ENCODE data around the gene BUD31.

BUD31 gene

DNA sequence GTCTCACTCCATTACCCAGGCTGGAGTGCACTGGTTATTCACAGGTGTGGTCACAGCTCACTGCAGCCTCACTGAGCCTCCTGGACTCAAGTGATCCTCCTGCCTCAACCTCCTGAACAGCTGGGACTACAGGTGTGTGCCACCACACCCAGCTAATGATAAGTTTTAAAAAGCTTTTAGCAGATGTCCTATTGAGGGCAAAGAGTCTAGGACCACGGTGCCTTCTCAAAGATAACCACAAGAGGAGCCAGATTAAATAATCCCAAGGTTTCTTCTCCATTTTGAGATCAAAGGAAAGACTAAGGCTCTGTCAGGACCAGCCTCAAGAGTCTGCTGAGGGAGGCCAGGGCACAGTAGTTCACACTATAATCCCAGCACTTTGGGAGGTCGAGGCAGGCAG, 52.5 kb downstream of the BUD31 start:
- in situ Hi-C loops (cut with HindIII; ENCODE audit: low sequenced_read_pairs): no loop called here
- TF ChIP-seq, protein P1, sequence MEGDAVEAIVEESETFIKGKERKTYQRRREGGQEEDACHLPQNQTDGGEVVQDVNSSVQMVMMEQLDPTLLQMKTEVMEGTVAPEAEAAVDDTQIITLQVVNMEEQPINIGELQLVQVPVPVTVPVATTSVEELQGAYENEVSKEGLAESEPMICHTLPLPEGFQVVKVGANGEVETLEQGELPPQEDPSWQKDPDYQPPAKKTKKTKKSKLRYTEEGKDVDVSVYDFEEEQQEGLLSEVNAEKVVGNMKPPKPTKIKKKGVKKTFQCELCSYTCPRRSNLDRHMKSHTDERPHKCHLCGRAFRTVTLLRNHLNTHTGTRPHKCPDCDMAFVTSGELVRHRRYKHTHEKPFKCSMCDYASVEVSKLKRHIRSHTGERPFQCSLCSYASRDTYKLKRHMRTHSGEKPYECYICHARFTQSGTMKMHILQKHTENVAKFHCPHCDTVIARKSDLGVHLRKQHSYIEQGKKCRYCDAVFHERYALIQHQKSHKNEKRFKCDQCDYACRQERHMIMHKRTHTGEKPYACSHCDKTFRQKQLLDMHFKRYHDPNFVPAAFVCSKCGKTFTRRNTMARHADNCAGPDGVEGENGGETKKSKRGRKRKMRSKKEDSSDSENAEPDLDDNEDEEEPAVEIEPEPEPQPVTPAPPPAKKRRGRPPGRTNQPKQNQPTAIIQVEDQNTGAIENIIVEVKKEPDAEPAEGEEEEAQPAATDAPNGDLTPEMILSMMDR (IDR thresholded peaks at IDR 0.05; ENCODE audit: low read depth, low read length, missing control alignments): no peak
- H3K4me3 ChIP-seq (ENCODE audit: low read depth, low read length): no peak overlapping the region
- no peak for DNase-seq (ENCODE audit: low read depth)

DNA sequence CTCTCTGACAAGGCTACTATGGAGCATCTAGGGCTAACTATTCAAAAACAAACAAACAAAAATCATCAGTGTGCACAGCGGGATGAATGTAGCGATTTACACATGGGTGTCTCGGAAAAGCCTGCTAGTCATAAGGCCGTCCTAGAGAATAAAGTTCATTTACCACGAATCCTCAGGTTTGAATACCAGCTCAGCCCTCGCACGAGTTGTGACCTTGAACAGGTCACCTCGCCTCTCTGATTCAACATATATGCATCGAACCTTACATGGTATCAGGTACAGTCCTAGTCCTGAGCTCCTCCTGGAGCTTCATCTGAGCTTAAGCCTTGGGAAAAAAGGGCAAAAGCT, 56.6 kb downstream of the BUD31 start:
- DNase-seq (ENCODE audit: low read depth): no peak
- in situ Hi-C loops (cut with HindIII; ENCODE audit: low sequenced_read_pairs): no loop called here
- TF ChIP-seq, protein P1 (IDR thresholded peaks at IDR 0.05; ENCODE audit: low read depth, low read length, missing control alignments): no peak
- H3K4me3 ChIP-seq (ENCODE audit: low read depth, low read length): peak overlapping the region; percentile 85

DNA sequence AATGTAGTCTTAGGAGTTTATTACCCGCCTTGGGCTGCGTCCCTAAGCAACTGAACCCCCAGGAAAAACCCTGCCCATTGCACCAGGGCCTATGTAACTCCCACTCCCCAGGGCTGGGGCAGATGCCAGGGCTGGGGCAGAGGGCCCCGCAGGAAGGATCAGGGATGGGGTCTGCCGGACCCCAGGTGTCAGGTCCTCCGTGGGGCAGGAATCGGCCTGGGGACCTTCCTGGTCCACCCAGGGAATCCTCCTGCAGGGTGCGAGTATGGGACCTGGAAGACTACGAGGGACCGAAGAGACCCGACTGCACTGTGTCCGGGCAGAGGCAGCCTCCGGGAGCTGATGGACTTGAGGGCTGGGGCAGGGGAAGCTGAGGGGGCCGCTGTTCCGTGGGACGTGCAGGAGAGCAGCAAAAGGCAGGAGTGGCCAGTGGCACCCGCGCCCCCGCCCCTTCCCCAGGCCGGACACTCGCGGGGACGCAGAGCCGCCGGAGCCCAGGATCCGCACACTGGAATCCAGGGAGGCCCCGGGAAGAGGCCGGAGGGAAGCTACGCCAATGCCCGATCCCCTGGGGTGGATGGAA, 59.7 kb downstream of the BUD31 start:
- in situ Hi-C loops (cut with HindIII; ENCODE audit: low sequenced_read_pairs): no loop called here
- DNase-seq (ENCODE audit: low read depth): no peak
- TF ChIP-seq, protein P1 (IDR thresholded peaks at IDR 0.05; ENCODE audit: low read depth, low read length, missing control alignments): no peak
- H3K4me3 ChIP-seq (ENCODE audit: low read depth, low read length): no peak overlapping the region
